Thymus (tissue), 11 donors: ENCODE data around the gene AKR1C3. TPM values are rescaled to one million over a fixed set of nuclear protein-coding genes. Genes with fewer than 3 reads are reported as not detected.
"Not testable (repeated sequence)": the region's sequence is repeated elsewhere in the genome, so short reads cannot be mapped to it uniquely, and the experiment has no call there.

Experiments
- DNase-seq, 9 donors: peaks; one replicate each; pipeline ENCODE4 v3.0.0-alpha.2; 2013; ENCODE audit warnings: low spot score in 9 of 9, low read depth in 6 of 9, missing footprints in 1 of 9
- H3K27ac ChIP-seq, 2 donors: one replicate each; pipeline ENCODE4 v1.5.1; 2013; ENCODE audit warnings: control low read depth in 1 of 2, low read depth in 1 of 2, low read length in 1 of 2, mild to moderate bottlenecking in 1 of 2, moderate library complexity in 1 of 2
- H3K27me3 ChIP-seq, 2 donors: one replicate each; pipeline ENCODE4 v1.5.1; 2013; ENCODE audit warnings: low read length in 1 of 2; ENCODE audit not compliant: control insufficient read depth in 2 of 2, insufficient read depth in 1 of 2
- H3K36me3 ChIP-seq, 2 donors: one replicate each; pipeline ENCODE4 v1.5.1; 2013; ENCODE audit warnings: low read length in 1 of 2, mild to moderate bottlenecking in 1 of 2, moderate library complexity in 1 of 2; ENCODE audit not compliant: control insufficient read depth in 2 of 2, insufficient read depth in 2 of 2
- H3K4me1 ChIP-seq, 2 donors: one replicate each; pipeline ENCODE4 v1.5.1; 2013; ENCODE audit warnings: low read length in 2 of 2; ENCODE audit not compliant: control insufficient read depth in 2 of 2, insufficient read depth in 2 of 2
- H3K4me3 ChIP-seq, 2 donors: one replicate each; pipeline ENCODE4 v1.5.1; 2013; ENCODE audit warnings: low read length in 2 of 2, control low read depth in 1 of 2, mild to moderate bottlenecking in 1 of 2
- H3K9me3 ChIP-seq, 2 donors: one replicate each; pipeline ENCODE4 v1.5.1; 2013; ENCODE audit warnings: low read length in 1 of 2, mild to moderate bottlenecking in 1 of 2; ENCODE audit not compliant: control insufficient read depth in 2 of 2, insufficient read depth in 1 of 2
- WGBS: extraction: QIAGEN DNeasy Blood & Tissue Kit; methylation state at CpG from one replicate; pipeline ENCODE4 v1.1.7; 2013; 5-methylcytosine and 5-hydroxymethylcytosine counted together
- polyA plus RNA-seq: library from polyadenylated mRNA; stranded (reverse); fragments of 200-250 nt; gene quantifications from one replicate; pipeline ENCODE4 v1.2.3, GENCODE V29; 2013
- total RNA-seq: library from RNA; stranded (reverse); fragments of 120-200 nt; gene quantifications from one replicate; pipeline ENCODE4 v1.2.4, GENCODE V29; 2013
- donor health status: healthy.

Gene AKR1C3
- total and polyA plus RNA-seq, 2 donors = 1.7 to 26.3 TPM

- not testable (repeated sequence) for DNase-seq, H3K4me1 ChIP-seq, H3K4me3 ChIP-seq, H3K9me3 ChIP-seq, H3K27ac ChIP-seq, H3K36me3 ChIP-seq, H3K27me3 ChIP-seq
- WGBS = 93% methylated on average over 13 of the region's 13 CpGs
Measured at GRCh38 chr10:5060791-5061190, 33.4 kb upstream of the AKR1C3 start.

GRCh38 chr10:5064656-5065055 is 29.6 kb upstream of the AKR1C3 start:
- H3K9me3 ChIP-seq = no peaks in the 10 kb centered on the region

GRCh38 chr10:5068274-5068984 is 25.8 kb upstream of the AKR1C3 start:
- WGBS = 98% methylated on average over 1 of the region's 1 CpG
- no peak overlapping the region for H3K4me3 ChIP-seq
- no peaks in the 10 kb centered on the region for H3K4me1 ChIP-seq
- H3K27ac ChIP-seq = no peak overlapping the region
- no peaks in the 10 kb centered on the region for H3K9me3 ChIP-seq
- no peak for DNase-seq
- H3K27me3 ChIP-seq = no peaks in the 10 kb centered on the region
- H3K36me3 ChIP-seq = no peaks in the 10 kb centered on the region

More at GRCh38 chr10:5064656-5065055, 29.6 kb upstream of the AKR1C3 start:
- no peak overlapping the region for H3K27ac ChIP-seq
- WGBS = 94% methylated on average over 1 of the region's 1 CpG
- H3K4me3 ChIP-seq = no peak overlapping the region
- no peak for DNase-seq
- no peaks in the 10 kb centered on the region for H3K27me3 ChIP-seq
- no peaks in the 10 kb centered on the region for H3K36me3 ChIP-seq
- no peaks in the 10 kb centered on the region for H3K4me1 ChIP-seq

- Histone ChIP-seq H3K36me3 (no peaks in the 10 kb centered on the region), H3K27ac (no peak overlapping the region), H3K27me3 (no peaks in the 10 kb centered on the region), H3K4me1 (no peaks in the 10 kb centered on the region), H3K4me3 (no peak overlapping the region), H3K9me3 (no peaks in the 10 kb centered on the region)
- DNase-seq = no peak
Measured at GRCh38 chr10:5070648-5071410, 23.4 kb upstream of the AKR1C3 start.

- Histone ChIP-seq H3K4me3 (no peak overlapping the region), H3K27me3 (no peaks in the 10 kb centered on the region), H3K4me1 (no peaks in the 10 kb centered on the region), H3K27ac (no peak overlapping the region), H3K9me3 (no peaks in the 10 kb centered on the region), H3K36me3 (no peaks in the 10 kb centered on the region)
- no peak for DNase-seq
- 94% methylated on average over 8 of the region's 8 CpGs for WGBS
Measured at GRCh38 chr10:5071411-5072198, 22.6 kb upstream of the AKR1C3 start.

GRCh38 chr10:5073659-5074058 is 20.6 kb upstream of the AKR1C3 start:
- H3K27me3 ChIP-seq = no peaks in the 10 kb centered on the region
- H3K4me3 ChIP-seq = no peak overlapping the region
- no peak overlapping the region for H3K27ac ChIP-seq
- H3K4me1 ChIP-seq = no peaks in the 10 kb centered on the region
- no peaks in the 10 kb centered on the region for H3K36me3 ChIP-seq
- no peaks in the 10 kb centered on the region for H3K9me3 ChIP-seq
- WGBS = 97% methylated on average over 2 of the region's 2 CpGs
- DNase-seq = no peak

GRCh38 chr10:5076615-5077014 is 17.6 kb upstream of the AKR1C3 start:
- Histone ChIP-seq H3K27me3 (no peaks in the 10 kb centered on the region), H3K4me1 (no peaks in the 10 kb centered on the region), H3K9me3 (no peaks in the 10 kb centered on the region), H3K4me3 (no peak overlapping the region), H3K27ac (no peak overlapping the region), H3K36me3 (no peaks in the 10 kb centered on the region)
- WGBS = 94% methylated on average over 3 of the region's 3 CpGs
- no peak for DNase-seq

- Histone ChIP-seq H3K36me3 (no peaks in the 10 kb centered on the region), H3K4me1 (no peaks in the 10 kb centered on the region), H3K9me3 (no peaks in the 10 kb centered on the region), H3K4me3 (no peak overlapping the region), H3K27ac (no peak overlapping the region), H3K27me3 (no peaks in the 10 kb centered on the region)
- no peak for DNase-seq
- WGBS = 87% methylated on average over 4 of the region's 4 CpGs
Measured at GRCh38 chr10:5078547-5079180, 15.6 kb upstream of the AKR1C3 start.
